Breast epithelium (tissue), 4 donors: ENCODE measurements around the gene CDC5L. TPM values are rescaled to one million over a fixed set of nuclear protein-coding genes. Genes with fewer than 3 reads are reported as not detected.

ENCODE experiments used
- DNase-seq, 2 donors: peaks; one replicate each; pipeline ENCODE4 v3.0.0-alpha.2; 2019; ENCODE audit warnings: low spot score in 2 of 2
- H3K27ac ChIP-seq, 2 donors: fragments of 200-600 bp; sonication (generic) in 1 of 2; one replicate each; pipeline ENCODE4 v1.5.1; 2016 to 2019; ENCODE audit warnings: mild to moderate bottlenecking in 1 of 2
- H3K27me3 ChIP-seq, 2 donors: fragments of 200-600 bp; sonication (generic) in 1 of 2; one replicate each; pipeline versions ENCODE4 v1.5.1 to v1.6.0; 2017 to 2019; ENCODE audit warnings: control low read depth in 1 of 2, mild to moderate bottlenecking in 1 of 2
- H3K36me3 ChIP-seq: fragments of 200-600 bp; one replicate; pipeline ENCODE4 v1.5.1; 2019
- H3K4me1 ChIP-seq, 2 donors: fragments of 200-600 bp; sonication (generic); one replicate each; pipeline ENCODE4 v1.5.1; 2016 to 2019; ENCODE audit warnings: control low read depth in 1 of 2
- H3K4me3 ChIP-seq, 3 donors: fragments of 200-600 bp; sonication (generic); 1 replicate in 2 of 3; 2 replicates in 1 of 3; pipeline ENCODE4 v1.5.1; 2016 to 2019; ENCODE audit warnings: mild to moderate bottlenecking in 3 of 3, moderate library complexity in 2 of 3
- H3K9me3 ChIP-seq, 2 donors: fragments of 200-600 bp; sonication (generic) in 1 of 2; one replicate each; pipeline ENCODE4 v1.5.1; 2016 to 2019; ENCODE audit warnings: control low read depth in 1 of 2
- POLR2A ChIP-seq: fragments of 450-650 bp; IDR thresholded peaks from one replicate; pipeline ENCODE4 v1.6.1; 2016; ENCODE audit warnings: antibody characterized with exemption, mild to moderate bottlenecking, moderate library complexity
- POLR2AphosphoS5 ChIP-seq, 3 donors: sonication (generic); formaldehyde crosslinking; IDR thresholded peaks; one replicate each; pipeline ENCODE4 v1.6.1; 2017; ENCODE audit warnings: antibody characterized with exemption in 3 of 3
- intact Hi-C: fragments of 100-400 bp; cut with DNase I; formaldehyde crosslinking; loops from one replicate; pipeline ENCODE4 v1.15.1; 2023; ENCODE audit warnings: low total_unique reads
- total RNA-seq, 3 donors: library from RNA; depleted of rRNA; stranded (reverse); fragments of >200 nt; gene quantifications; one replicate each; pipeline ENCODE4 v1.1.0, GENCODE V29; 2016
- TF ChIP-seq, protein P1 (sequence below), 3 donors: fragments of 450-650 bp; IDR thresholded peaks; one replicate each; pipeline ENCODE4 v1.5.1; 2016 to 2017; ENCODE audit warnings: antibody characterized with exemption in 3 of 3, mild to moderate bottlenecking in 3 of 3, moderate library complexity in 3 of 3

CDC5L gene
- total RNA-seq, 3 donors from 2014 or later: 21.1 to 29.1 (median 22.0) TPM

DNA sequence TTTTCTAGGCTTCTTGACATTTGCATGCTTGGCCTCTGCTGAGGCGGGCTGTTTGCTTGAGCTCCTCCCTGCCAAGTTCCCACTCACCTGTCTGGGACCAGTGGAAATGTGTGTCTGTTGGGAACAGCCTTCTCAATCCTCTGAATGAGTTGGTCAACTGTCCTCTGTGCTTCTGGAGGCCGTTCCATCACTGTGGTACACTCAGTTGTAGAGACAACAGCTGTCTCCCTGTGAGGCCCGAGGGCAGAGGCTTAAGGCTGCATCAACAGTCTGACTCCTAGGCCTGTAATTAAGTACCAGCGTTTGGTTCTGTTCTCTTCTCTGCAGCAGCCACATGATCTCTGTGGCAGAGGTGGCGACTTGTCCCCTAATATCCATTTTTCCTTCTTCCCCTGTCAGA lies 110.9 kb downstream of the CDC5L start:
- TF ChIP-seq, protein P1, sequence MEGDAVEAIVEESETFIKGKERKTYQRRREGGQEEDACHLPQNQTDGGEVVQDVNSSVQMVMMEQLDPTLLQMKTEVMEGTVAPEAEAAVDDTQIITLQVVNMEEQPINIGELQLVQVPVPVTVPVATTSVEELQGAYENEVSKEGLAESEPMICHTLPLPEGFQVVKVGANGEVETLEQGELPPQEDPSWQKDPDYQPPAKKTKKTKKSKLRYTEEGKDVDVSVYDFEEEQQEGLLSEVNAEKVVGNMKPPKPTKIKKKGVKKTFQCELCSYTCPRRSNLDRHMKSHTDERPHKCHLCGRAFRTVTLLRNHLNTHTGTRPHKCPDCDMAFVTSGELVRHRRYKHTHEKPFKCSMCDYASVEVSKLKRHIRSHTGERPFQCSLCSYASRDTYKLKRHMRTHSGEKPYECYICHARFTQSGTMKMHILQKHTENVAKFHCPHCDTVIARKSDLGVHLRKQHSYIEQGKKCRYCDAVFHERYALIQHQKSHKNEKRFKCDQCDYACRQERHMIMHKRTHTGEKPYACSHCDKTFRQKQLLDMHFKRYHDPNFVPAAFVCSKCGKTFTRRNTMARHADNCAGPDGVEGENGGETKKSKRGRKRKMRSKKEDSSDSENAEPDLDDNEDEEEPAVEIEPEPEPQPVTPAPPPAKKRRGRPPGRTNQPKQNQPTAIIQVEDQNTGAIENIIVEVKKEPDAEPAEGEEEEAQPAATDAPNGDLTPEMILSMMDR (IDR thresholded peaks at IDR 0.05): no peak
- TF ChIP-seq POLR2A (no peak), POLR2AphosphoS5 (IDR thresholded peaks at IDR 0.05) (no peak)
- no peaks in the 10 kb centered on the region for H3K27me3 ChIP-seq
- no peak for DNase-seq
- no peak overlapping the region for H3K27ac ChIP-seq
- H3K9me3 ChIP-seq: no peaks in the 10 kb centered on the region
- no peaks in the 10 kb centered on the region for H3K36me3 ChIP-seq
- H3K4me1 ChIP-seq: no peaks in the 10 kb centered on the region
- intact Hi-C loops: no loop called here
- no peak overlapping the region for H3K4me3 ChIP-seq

DNA sequence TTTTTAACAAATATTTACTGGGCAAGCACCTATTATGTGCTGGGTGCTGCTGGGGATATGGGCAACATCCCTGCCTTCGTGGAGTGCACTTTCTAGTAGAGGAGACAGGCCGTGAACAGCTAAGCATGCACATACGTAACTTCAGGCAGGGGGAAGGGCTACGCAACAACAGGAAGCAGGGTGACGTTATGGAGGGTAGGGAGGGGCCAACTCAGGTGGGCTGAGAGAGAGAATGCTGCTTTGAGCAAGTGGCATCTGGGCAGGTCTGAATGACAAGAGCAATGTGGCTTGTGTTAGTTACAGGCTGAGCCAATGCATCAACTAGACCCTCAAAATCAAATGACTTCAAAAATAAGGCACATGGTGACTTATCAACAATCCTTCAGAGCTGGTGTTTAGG lies 112.1 kb downstream of the CDC5L start:
- Histone ChIP-seq H3K27me3 (no peaks in the 10 kb centered on the region), H3K27ac (no peak overlapping the region), H3K9me3 (no peaks in the 10 kb centered on the region), H3K4me1 (no peaks in the 10 kb centered on the region), H3K4me3 (no peak overlapping the region), H3K36me3 (no peaks in the 10 kb centered on the region)
- no peak for DNase-seq
- TF ChIP-seq POLR2A (no peak), POLR2AphosphoS5 (IDR thresholded peaks at IDR 0.05) (no peak)
- TF ChIP-seq, protein P1 (IDR thresholded peaks at IDR 0.05): no peak
- intact Hi-C loops: no loop called here

Other genes with a start within 250 kb of the CDC5L start
- 1 to 10 TPM; 1.1 to 3.8 (median 2.9) TPM for gene CAPN11, start 228.9 kb upstream of the CDC5L start, total RNA-seq
- 1 to 10 TPM in 2 of 3 donors, under 1 TPM in 1; 0.88 to 3.4 (median 2.9) TPM for gene MYMX, start 170.8 kb upstream of the CDC5L start, total RNA-seq
- 100 to 1,000 TPM; 106 to 140 (median 110) TPM for gene SLC29A1, start 164.1 kb upstream of the CDC5L start, total RNA-seq
- gene HSP90AB1, start 140.6 kb upstream of the CDC5L start, total RNA-seq: 100 to 1,000 TPM; 643 to 810 (median 662) TPM
- 10 to 100 TPM; 32.8 to 50.5 (median 38.1) TPM for gene SLC35B2, start 130.2 kb upstream of the CDC5L start, total RNA-seq
- 10 to 100 TPM in 2 of 3 donors, 1 to 10 TPM in 1; 4.0 to 25.9 (median 14.4) TPM for gene NFKBIE, start 122.2 kb upstream of the CDC5L start, total RNA-seq
- under 1 TPM in 1 of 3 donors, not detected in 2; 0.15 TPM for gene TMEM151B, start 117.3 kb upstream of the CDC5L start, total RNA-seq
- gene AARS2, start 74.4 kb upstream of the CDC5L start, total RNA-seq: 10 to 100 TPM in 2 of 3 donors, 1 to 10 TPM in 1; 6.9 to 16.5 (median 12.8) TPM
- gene SPATS1, start 45.1 kb upstream of the CDC5L start, total RNA-seq: not detected